ENCODE measurements around the gene MEGF6. TPM values are rescaled to one million over a fixed set of nuclear protein-coding genes. Genes with fewer than 3 reads are reported as not detected.

The MEGF6 gene
- total and polyA plus RNA-seq, 12 donors: 1.8 to 14.1 (median 7.0) TPM

DNA sequence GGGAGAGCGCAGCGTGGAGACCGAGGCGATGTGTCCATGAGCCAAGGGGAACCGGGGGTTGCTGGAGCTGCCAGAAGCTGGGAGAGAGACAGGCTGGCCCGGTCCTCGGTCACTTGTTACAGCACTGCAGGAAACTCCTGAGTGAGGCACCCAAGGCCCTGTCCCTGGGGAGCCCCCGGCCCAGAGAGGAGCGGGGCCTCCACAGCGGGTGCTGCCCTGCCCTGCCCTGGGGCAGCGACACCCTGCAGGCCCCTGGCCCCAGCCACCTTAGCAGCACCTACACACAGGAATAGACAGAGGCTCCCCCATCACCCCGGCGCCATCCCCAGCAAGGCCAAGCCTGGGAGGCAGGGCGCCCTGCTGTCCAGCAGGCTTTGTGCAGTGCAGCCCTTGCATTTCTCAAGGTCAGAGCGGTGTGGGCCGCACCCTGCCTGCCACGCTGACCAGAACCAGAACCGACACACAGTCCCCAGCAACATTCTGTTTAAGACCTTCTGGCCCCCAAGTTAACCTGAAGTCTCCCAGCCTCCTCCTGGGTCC, 6.6 kb upstream of the MEGF6 start:
- H3K4me3 ChIP-seq: no peak overlapping the region
- WGBS, 2 donors: 84 to 89% methylated on average over 17 to 18 of the region's 18 CpGs
- H3K27ac ChIP-seq: no peak overlapping the region
- peaks cover 0 to 5% (median 0%) of the 10 kb centered on the region in 9 donors for H3K36me3 ChIP-seq
- DNase-seq: no peak
- ATAC-seq: no peak
- no peak for TF ChIP-seq CTCF (IDR thresholded peaks at IDR 0.05)
- peaks cover 0 to 21% (median 13%) of the 10 kb centered on the region in 9 donors for H3K4me1 ChIP-seq
- H3K27me3 ChIP-seq: peaks cover 0 to 10% (median 3%) of the 10 kb centered on the region in 7 donors
- no peaks in the 10 kb centered on the region for H3K9me3 ChIP-seq
- intact Hi-C loops (cut with DNase I): loop anchor here in 8 of 10 donors (2.0 to 5.0 kb wide), 5 partner anchors 51 to 165 kb away; no protein-coding TSS in a partner anchor

DNA sequence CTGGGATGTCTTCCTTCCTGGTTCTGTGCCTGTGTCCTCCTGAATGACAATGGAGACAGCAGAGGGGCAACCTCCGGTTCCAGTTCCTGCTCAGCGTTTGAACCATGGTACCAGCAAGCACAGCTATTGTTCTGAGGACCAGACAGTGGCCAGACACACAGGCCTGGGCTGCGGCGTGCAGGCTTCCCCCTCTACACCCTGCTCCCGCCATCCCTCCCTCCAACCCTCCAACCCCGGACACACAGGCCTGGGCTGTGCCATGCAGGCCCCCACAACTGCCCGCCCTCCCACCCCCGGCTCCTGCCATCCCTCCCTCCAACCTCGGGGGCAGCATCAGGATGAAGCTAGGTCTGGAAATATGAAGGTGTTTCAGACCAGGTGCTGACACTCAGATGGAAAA, 5.6 kb upstream of the MEGF6 start:
- no peak overlapping the region for H3K27ac ChIP-seq
- DNase-seq (no peak), ATAC-seq (no peak)
- no peak overlapping the region for H3K4me3 ChIP-seq
- WGBS, 2 donors: 71 to 80% methylated on average over 9 of the region's 9 CpGs
- intact Hi-C loops (cut with DNase I): loop anchor here in 2 of 10 donors (5.0 kb wide), 1 partner anchor 50 kb away; no protein-coding TSS in a partner anchor
- H3K36me3 ChIP-seq: no peaks in the 10 kb centered on the region
- no peak for TF ChIP-seq CTCF (IDR thresholded peaks at IDR 0.05)
- H3K9me3 ChIP-seq: no peaks in the 10 kb centered on the region
- H3K27me3 ChIP-seq: peaks cover 2 to 20% (median 12%) of the 10 kb centered on the region in 7 donors
- peaks cover 0 to 15% (median 10%) of the 10 kb centered on the region in 9 donors for H3K4me1 ChIP-seq

GRCh38 chr1:3614755-3615742, 3.7 kb upstream of the MEGF6 start:
- DNase-seq (no peak), ATAC-seq (peak in 1 of 8 donors; percentile 42)
- H3K4me1 ChIP-seq: peaks cover 7 to 30% (median 22%) of the 10 kb centered on the region in 9 donors
- H3K27me3 ChIP-seq: peaks cover 13 to 36% (median 30%) of the 10 kb centered on the region in 7 donors
- WGBS, 2 donors: 55 to 57% methylated on average over 20 of the region's 20 CpGs
- H3K4me3 ChIP-seq: no peak overlapping the region
- intact Hi-C loops (cut with DNase I): loop anchor here in 4 of 10 donors (2.0 to 5.0 kb wide), 3 partner anchors 48 to 124 kb away; no protein-coding TSS in a partner anchor
- peak; percentile 11 to 66 (median 59) for TF ChIP-seq CTCF (IDR thresholded peaks at IDR 0.05)
- H3K27ac ChIP-seq: no peak overlapping the region
- no peaks in the 10 kb centered on the region for H3K9me3 ChIP-seq
- no peaks in the 10 kb centered on the region for H3K36me3 ChIP-seq

- Histone ChIP-seq H3K4me1 (peaks cover 7 to 23% (median 17%) of the 10 kb centered on the region in 9 donors), H3K36me3 (no peaks in the 10 kb centered on the region), H3K27me3 (peaks cover 13 to 61% (median 52%) of the 10 kb centered on the region in 7 donors), H3K27ac (no peak overlapping the region), H3K4me3 (peak overlapping the region in 4 of 10 donors; percentile 31 to 57 (median 46)), H3K9me3 (no peaks in the 10 kb centered on the region)
- intact Hi-C loops (cut with DNase I): no loop called here
- DNase-seq (no peak), ATAC-seq (no peak)
- 64 to 74% methylated on average over 7 of the region's 7 CpGs for WGBS, 2 donors
- TF ChIP-seq CTCF (IDR thresholded peaks at IDR 0.05): no peak
Observed at GRCh38 chr1:3612123-3612522, 815 bp upstream of the MEGF6 start.
